ENCODE data around the gene FHIT.

GRCh38 chr3:60160822-60161748 is 1090.2 kb downstream of the FHIT start:
- TF ChIP-seq POLR2A (IDR thresholded peaks at IDR 0.05; ENCODE audit: low read length) (no peak), GATA1 (IDR thresholded peaks at IDR 0.05; ENCODE audit: low read depth, low read length) (no peak)

Data from erythroblast (primary cell).